Fibroblast of mammary gland (primary cell): ENCODE results near the gene UTP11.

ENCODE experiments used
- DNase-seq: peaks from one replicate; pipeline ENCODE4 v3.0.0-alpha.2; 2010; ENCODE audit warnings: low read depth
- H3K4me3 ChIP-seq: 2 replicates; pipeline ENCODE4 v1.5.1; 2011; ENCODE audit warnings: low read depth, mild to moderate bottlenecking, low read length, moderate library complexity; ENCODE audit not compliant: control insufficient read depth
- CTCF ChIP-seq: conservative IDR thresholded peaks from 2 replicates; pipeline ENCODE4 v1.5.1; 2011; ENCODE audit warnings: low read depth, low read length, inconsistent platforms; ENCODE audit not compliant: control insufficient read depth, insufficient read depth

Gene UTP11

GRCh38 chr1:37998913-37999429, 13.6 kb upstream of the UTP11 start:
- no peak overlapping the region for H3K4me3 ChIP-seq
- no peak for DNase-seq

GRCh38 chr1:37999430-38000232, 12.9 kb upstream of the UTP11 start:
- peak; percentile 70 for DNase-seq
- peak overlapping the region; percentile 16 for H3K4me3 ChIP-seq
- TF ChIP-seq CTCF = no peak

More at GRCh38 chr1:37998913-37999429, 13.6 kb upstream of the UTP11 start:
- TF ChIP-seq CTCF = no peak

DNA sequence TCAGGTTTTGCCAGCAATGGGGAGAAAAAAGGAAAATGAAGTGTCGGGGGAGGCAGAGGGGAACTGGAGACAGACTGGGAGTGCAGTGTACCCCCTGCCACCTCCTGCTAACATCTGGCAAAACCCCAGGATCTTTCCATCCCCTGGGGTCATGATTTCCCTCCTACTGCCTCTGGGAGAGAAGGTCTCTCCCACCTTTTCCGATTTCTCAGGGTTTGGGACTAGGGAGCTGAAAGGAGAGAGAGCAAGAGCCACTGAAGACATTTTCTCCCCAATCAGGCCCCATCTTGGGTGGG, 12.4 kb upstream of the UTP11 start:
- DNase-seq = no peak
- peak overlapping the region; percentile 16 for H3K4me3 ChIP-seq
- no peak for TF ChIP-seq CTCF

- peak overlapping the region; percentile 24 for H3K4me3 ChIP-seq
- DNase-seq = peak; percentile 88
- no peak for TF ChIP-seq CTCF
Observed at GRCh38 chr1:38000529-38001455, 11.7 kb upstream of the UTP11 start.

DNA sequence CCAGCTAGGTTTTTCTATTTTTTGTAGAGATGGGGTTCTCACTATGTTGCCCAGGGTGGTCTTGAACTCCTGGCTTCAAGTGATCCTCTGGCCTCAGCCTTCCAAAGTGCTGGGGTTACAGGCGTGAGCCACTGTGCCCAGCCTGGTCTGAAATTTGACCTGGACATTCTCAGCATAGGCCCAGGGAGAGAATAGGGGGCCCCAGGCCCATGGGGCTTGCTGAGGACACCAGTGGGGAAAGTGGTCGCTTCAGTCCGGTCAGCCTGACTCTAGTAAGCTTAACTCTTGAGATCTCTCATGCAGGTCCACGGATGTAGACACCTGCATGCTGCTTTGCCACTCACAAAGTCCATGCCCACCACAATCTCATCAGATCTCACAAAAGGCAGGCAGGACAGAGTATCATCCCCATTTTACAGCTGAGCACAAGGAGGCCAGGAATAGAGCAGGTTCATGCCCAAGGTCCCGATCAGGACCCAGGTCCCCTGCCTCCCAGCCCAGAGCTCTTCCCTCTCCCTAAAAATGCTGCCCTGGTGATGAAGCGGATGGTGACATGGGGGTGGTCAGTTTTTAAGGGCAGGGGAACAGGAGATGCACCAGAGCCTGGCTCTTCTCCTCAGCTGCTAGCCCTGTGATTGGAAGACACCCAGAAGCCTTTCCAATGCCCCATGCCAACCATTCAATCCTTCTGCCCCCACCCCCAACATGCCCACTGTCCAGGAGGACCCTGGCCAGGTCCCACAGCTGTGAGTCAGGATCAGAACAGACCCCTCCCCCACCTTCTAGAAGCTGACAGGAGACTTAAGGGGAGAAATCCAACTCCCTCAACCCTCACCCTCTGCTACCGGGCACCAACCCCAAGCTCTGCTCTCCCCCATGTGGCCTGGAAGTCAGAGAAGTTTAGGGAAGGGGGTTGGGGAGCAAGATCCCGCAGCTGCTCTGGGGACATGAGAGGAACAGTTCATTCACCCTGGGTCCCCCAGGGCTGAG, 9.0 kb upstream of the UTP11 start:
- peak; percentile 50 for DNase-seq
- TF ChIP-seq CTCF = no peak
- peak overlapping the region; percentile 92 for H3K4me3 ChIP-seq
